H1 (cell line): Measurements from ENCODE around the gene SPDEF. TPM values are rescaled to one million over a fixed set of nuclear protein-coding genes. Genes with fewer than 3 reads are reported as not detected.

Source experiments
- ASH2L ChIP-seq: fragments of 200-600, 300-600 bp; sonication (generic); IDR thresholded peaks from one replicate; pipeline ENCODE4 v1.7.1; 2017; ENCODE audit warnings: low read length
- BCL11A ChIP-seq, 2 experiments: IDR thresholded peaks; one replicate each; pipeline ENCODE4 v1.6.1; 2011; ENCODE audit warnings: low read depth in 2 of 2, low read length in 2 of 2, mild to moderate bottlenecking in 2 of 2
- CBX5 ChIP-seq: fragments of 300-800, 300-1000 bp; sonication (generic); IDR thresholded peaks from 2 replicates; pipeline ENCODE4 v1.7.1; 2016; ENCODE audit warnings: antibody characterized with exemption, low read length, low read depth
- CBX8 ChIP-seq: fragments of 300-800, 300-1000 bp; sonication (generic); IDR thresholded peaks from 2 replicates; pipeline ENCODE4 v1.7.1; 2016; ENCODE audit warnings: low read depth, low read length, borderline replicate concordance
- CHD1 ChIP-seq: IDR thresholded peaks from 2 replicates; pipeline ENCODE4 v1.6.1; 2012; ENCODE audit warnings: low read depth, low read length, improper control_type of control experiment
- CTBP2 ChIP-seq: IDR thresholded peaks from 2 replicates; pipeline ENCODE4 v1.7.0; 2011; ENCODE audit warnings: borderline replicate concordance, mild to moderate bottlenecking, moderate library complexity, mixed read lengths, low read length; ENCODE audit not compliant: insufficient read depth, insufficient read length
- EZH2 ChIP-seq: fragments of 200-600 bp; sonication (generic); IDR thresholded peaks from 2 replicates; pipeline ENCODE4 v1.7.1; 2012; ENCODE audit warnings: low read depth, mild to moderate bottlenecking, moderate library complexity, low read length, inconsistent platforms; ENCODE audit not compliant: severe bottlenecking
- GTF2F1 ChIP-seq: IDR thresholded peaks from 2 replicates; pipeline ENCODE4 v1.6.1; 2012; ENCODE audit warnings: low read depth, low read length, improper control_type of control experiment, borderline replicate concordance
- HDAC2 ChIP-seq, 2 experiments: fragments of 300-600 bp in 1 of 2; sonication (generic) in 1 of 2; IDR thresholded peaks; 2 replicates each; pipeline ENCODE4 v1.6.1; 2011 to 2012; ENCODE audit warnings: low read depth in 2 of 2, low read length in 2 of 2, mild to moderate bottlenecking in 2 of 2, moderate library complexity in 2 of 2, borderline replicate concordance in 1 of 2, inconsistent platforms in 1 of 2
- KDM4A ChIP-seq: IDR thresholded peaks from one replicate; pipeline ENCODE4 v1.7.1; 2012; ENCODE audit warnings: low read depth, mild to moderate bottlenecking, moderate library complexity, low read length, inconsistent platforms; ENCODE audit not compliant: severe bottlenecking
- POLR2A ChIP-seq, 2 experiments: IDR thresholded peaks; 1 replicate in 1 of 2; 2 replicates in 1 of 2; pipeline ENCODE4 v1.6.1; 2011; ENCODE audit warnings: low read depth in 2 of 2, low read length in 2 of 2, mild to moderate bottlenecking in 2 of 2; ENCODE audit errors: control extremely low read depth in 1 of 2
- RBBP5 ChIP-seq: IDR thresholded peaks from 2 replicates; pipeline ENCODE4 v1.7.1; 2012; ENCODE audit warnings: low read depth, mild to moderate bottlenecking, inconsistent platforms, low read length, moderate library complexity, borderline replicate concordance
- RNF2 ChIP-seq: fragments of 200-900, 300-1000 bp; sonication (generic); IDR thresholded peaks from 2 replicates; pipeline ENCODE4 v1.7.1; 2016; ENCODE audit warnings: borderline replicate concordance, low read depth, mild to moderate bottlenecking, antibody characterized with exemption, low read length; ENCODE audit not compliant: poor library complexity, severe bottlenecking; ENCODE audit errors: missing control alignments
- SP1 ChIP-seq: IDR thresholded peaks from 2 replicates; pipeline ENCODE4 v1.6.1; 2011; ENCODE audit warnings: low read depth, low read length
- TAF1 ChIP-seq: IDR thresholded peaks from 2 replicates; pipeline ENCODE4 v1.6.1; 2011; ENCODE audit warnings: mild to moderate bottlenecking, low read depth, low read length
- TBP ChIP-seq: IDR thresholded peaks from 2 replicates; pipeline ENCODE4 v1.6.1; 2011; ENCODE audit warnings: low read depth, low read length, improper control_type of control experiment
- TCF12 ChIP-seq: IDR thresholded peaks from 2 replicates; pipeline ENCODE4 v1.6.1; 2011; ENCODE audit warnings: low read depth, mild to moderate bottlenecking, low read length
- polyA plus RNA-seq, 7 experiments: library from polyadenylated mRNA; depleted of rRNA in 3 of 7; stranded (reverse) in 5 of 7; unstranded in 2 of 7; fragments of >200 nt in 5 of 7; fragments of 200-250 nt in 2 of 7; gene quantifications; 1 replicate in 5 of 7; 2 replicates in 1 of 7; 4 replicates in 1 of 7; pipeline versions ENCODE4 v1.2.1 to v1.2.3, GENCODE V29; 2011 to 2013; ENCODE audit warnings: missing spikeins in 2 of 7, mixed read lengths in 2 of 7
- total RNA-seq: library from RNA; stranded (reverse); fragmentation: NEBNext Ultra II Directional; extraction: Animal tissue kit (Norgen Biotek cat#: 25700); gene quantifications from 2 replicates; pipeline ENCODE4 v1.2.1, GENCODE V29; 2021

Gene SPDEF
- total and polyA plus RNA-seq, 2 of the 8 experiments (the other 6 are each of a cell fraction or from before 2014, with no cell fraction given), result 0.15 to 0.30 TPM

DNA sequence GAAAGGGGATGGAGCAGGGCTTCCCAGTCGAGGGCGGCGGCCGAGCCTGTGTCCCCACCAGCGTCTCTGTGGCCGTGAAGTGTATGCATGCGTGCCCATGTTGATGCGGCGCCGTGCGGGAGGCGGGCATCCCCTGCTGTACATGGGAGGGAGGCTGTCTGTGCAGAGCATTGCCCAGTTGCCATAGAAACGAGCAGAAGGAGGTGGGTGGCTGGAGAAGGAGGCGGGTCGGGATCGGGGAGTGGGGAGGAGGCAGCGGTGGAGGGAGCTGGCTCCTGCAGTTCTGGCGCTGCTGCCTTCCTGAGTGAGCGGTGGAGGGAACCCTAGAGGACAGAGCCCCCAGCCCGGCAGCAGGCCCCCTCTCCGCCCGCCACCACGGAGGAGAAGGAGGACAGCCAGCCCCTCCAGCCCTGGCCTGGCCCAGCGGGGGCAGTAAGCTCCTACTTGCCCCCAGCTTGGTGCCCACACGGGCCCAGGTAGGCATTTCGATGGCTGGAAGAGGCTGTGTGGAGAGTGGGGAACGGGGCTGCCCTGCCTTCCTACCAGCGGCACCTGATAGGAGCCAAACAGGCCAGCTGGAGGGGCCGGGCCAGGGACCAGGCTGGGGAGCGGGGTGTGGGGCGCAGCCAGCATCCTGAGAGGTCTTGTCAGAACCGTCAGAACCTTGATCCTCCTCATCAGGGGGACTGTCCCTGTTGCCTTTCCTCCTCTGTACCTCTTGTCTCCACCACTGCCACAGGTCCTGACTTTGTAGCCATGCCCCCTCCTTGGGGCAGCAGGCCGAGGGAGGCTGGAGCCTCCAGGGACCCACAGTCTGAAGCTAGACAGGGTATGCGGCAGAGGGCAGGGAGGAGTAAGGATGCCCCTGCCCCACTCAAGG, 41.3 kb downstream of the SPDEF start (continued):
- TF ChIP-seq CTBP2 (peak; percentile 85), RNF2 (no peak), TAF1 (no peak), CBX8 (no peak), SP1 (no peak), TCF12 (no peak), CHD1 (no peak), RBBP5 (peak; percentile 78), TBP (no peak), CBX5 (no peak), GTF2F1 (no peak), BCL11A (IDR thresholded peaks at IDR 0.05; ENCODE audit: low read depth in 2 of 2, low read length in 2 of 2) (no peak), ASH2L (peak; percentile 85), EZH2 (peak; percentile 1), HDAC2 (IDR thresholded peaks at IDR 0.05; ENCODE audit: borderline replicate concordance in 1 of 2, low read depth in 2 of 2, low read length in 2 of 2) (no peak), KDM4A (peak; percentile 86), POLR2A (IDR thresholded peaks at IDR 0.05; ENCODE audit: control extremely low read depth in 1 of 2, low read depth in 2 of 2, low read length in 2 of 2) (no peak)
